Right atrium auricular region (tissue), 2 donors: Measurements from ENCODE around the gene SFXN2. TPM values are rescaled to one million over a fixed set of nuclear protein-coding genes. Genes with fewer than 3 reads are reported as not detected.
A peak's percentile ranks its signal among the peaks of the same experiment; 100 is the strongest.

Source experiments
- DNase-seq: peaks from one replicate; pipeline ENCODE4 v3.0.0-alpha.2; 2019; ENCODE audit warnings: low spot score
- H3K27ac ChIP-seq, 2 donors: fragments of 200-600 bp; sonication (generic); 1 replicate in 1 of 2; 2 replicates in 1 of 2; pipeline ENCODE4 v1.5.1; 2016 to 2019
- H3K27me3 ChIP-seq, 2 donors: fragments of 200-600 bp; sonication (generic); one replicate each; pipeline versions ENCODE4 v1.5.1 to v1.6.0; 2017 to 2019
- H3K36me3 ChIP-seq: fragments of 200-600 bp; sonication (generic); one replicate; pipeline ENCODE4 v1.5.1; 2016
- H3K4me1 ChIP-seq, 2 donors: fragments of 200-600 bp; sonication (generic); one replicate each; pipeline versions ENCODE4 v1.5.1 to v1.6.0; 2017 to 2019
- H3K4me3 ChIP-seq, 2 donors: fragments of 200-600 bp; sonication (generic); 1 replicate in 1 of 2; 2 replicates in 1 of 2; pipeline ENCODE4 v1.5.1; 2017 to 2019; ENCODE audit warnings: mild to moderate bottlenecking in 1 of 2, moderate library complexity in 1 of 2
- H3K9me3 ChIP-seq, 2 donors: fragments of 200-600 bp; sonication (generic); one replicate each; pipeline ENCODE4 v1.5.1; 2019
- CTCF ChIP-seq, 2 donors: fragments of 200-600 bp; sonication (generic); IDR thresholded peaks; one replicate each; pipeline ENCODE4 v1.5.1; 2019; ENCODE audit warnings: antibody characterized with exemption in 2 of 2
- total RNA-seq, 2 donors: library from RNA; depleted of rRNA; stranded (reverse); fragments of >200 nt; gene quantifications; one replicate each; pipeline ENCODE4 v1.1.0, GENCODE V29; 2016

Gene SFXN2
- total RNA-seq, 2 donors from 2014 or later = 0.59 to 2.7 TPM

DNA sequence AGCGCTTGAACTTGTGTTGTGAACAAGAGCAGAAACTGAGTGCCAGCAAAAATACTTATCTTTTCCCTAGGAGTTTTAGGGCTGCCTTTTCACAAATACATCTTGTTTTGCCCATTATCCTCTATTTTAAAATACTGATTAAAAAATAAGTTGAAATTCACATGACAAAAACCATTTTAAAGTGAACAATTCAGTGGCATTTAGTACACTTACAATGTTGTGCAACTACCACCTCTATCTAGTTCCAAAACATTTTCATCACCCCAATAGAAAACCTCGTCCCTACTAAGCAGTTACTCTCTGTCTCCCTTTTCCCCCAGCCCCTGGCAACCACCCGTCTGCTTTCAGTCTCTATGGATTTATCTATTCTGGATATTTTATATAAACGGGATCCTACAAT is 30.7 kb downstream of the SFXN2 start:
- H3K27ac ChIP-seq = peak overlapping the region; percentile 87 to 94
- no peak for DNase-seq

GRCh38 chr10:102752266-102752930 is 38.0 kb downstream of the SFXN2 start:
- Histone ChIP-seq H3K9me3 (no peaks in the 10 kb centered on the region), H3K4me3 (no peak overlapping the region), H3K27ac (peak overlapping the region; percentile 78 to 88), H3K4me1 (peaks cover 0 to 31% of the 10 kb centered on the region in 2 donors), H3K36me3 (no peaks in the 10 kb centered on the region), H3K27me3 (no peaks in the 10 kb centered on the region)
- peak; percentile 85 for DNase-seq
- TF ChIP-seq CTCF (IDR thresholded peaks at IDR 0.05) = no peak

More for the DNA sequence above, 30.7 kb downstream of the SFXN2 start:
- Histone ChIP-seq H3K27me3 (no peaks in the 10 kb centered on the region), H3K4me3 (peak overlapping the region; percentile 98), H3K36me3 (no peaks in the 10 kb centered on the region), H3K9me3 (no peaks in the 10 kb centered on the region), H3K4me1 (peaks cover 0 to 30% of the 10 kb centered on the region in 2 donors)
- no peak for TF ChIP-seq CTCF (IDR thresholded peaks at IDR 0.05)

DNA sequence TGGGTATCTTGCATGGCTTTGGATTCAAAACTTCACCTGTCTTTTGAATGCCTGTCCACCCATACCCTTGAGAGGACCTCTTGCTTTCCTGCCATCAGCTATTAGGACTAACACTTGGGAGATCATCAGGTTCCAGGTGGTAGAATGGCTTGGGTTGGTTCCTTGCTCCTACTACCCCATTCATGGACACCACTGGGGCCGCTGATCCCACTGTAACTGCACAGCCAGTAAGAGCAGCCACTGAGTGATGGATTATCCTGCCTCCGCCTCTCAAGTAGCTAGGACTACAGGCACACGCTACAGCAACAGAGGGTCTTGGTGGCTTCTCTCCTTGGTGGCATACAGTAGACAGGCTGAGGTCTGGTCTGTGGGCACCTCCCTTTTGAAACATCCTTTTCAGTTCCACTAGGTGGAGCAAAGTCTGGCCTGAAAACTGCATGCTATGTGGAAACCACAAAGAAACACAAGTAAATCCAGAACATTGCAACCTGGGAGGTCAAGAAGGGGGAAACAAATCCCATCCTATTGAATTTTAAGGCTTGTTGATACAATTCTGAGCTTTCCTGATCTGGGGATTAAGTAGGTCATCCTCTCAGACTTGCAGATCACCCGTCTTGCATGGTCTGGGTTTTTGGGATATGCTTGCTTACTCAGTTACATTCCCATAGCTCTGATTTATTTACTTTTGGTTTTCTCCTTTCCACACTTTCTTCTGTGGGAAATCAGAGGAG is 38.7 kb downstream of the SFXN2 start:
- no peak overlapping the region for H3K4me3 ChIP-seq
- H3K27me3 ChIP-seq = no peaks in the 10 kb centered on the region
- no peaks in the 10 kb centered on the region for H3K36me3 ChIP-seq
- no peaks in the 10 kb centered on the region for H3K9me3 ChIP-seq
- peak overlapping the region; percentile 78 to 88 for H3K27ac ChIP-seq
- peak; percentile 63 for DNase-seq
- peak; percentile 27 to 74 for TF ChIP-seq CTCF (IDR thresholded peaks at IDR 0.05)
- H3K4me1 ChIP-seq = peaks cover 0 to 33% of the 10 kb centered on the region in 2 donors

GRCh38 chr10:102753718-102754117 is 39.3 kb downstream of the SFXN2 start:
- H3K27me3 ChIP-seq = no peaks in the 10 kb centered on the region
- peak overlapping the region; percentile 78 to 88 for H3K27ac ChIP-seq
- no peak overlapping the region for H3K4me3 ChIP-seq
- no peak for TF ChIP-seq CTCF (IDR thresholded peaks at IDR 0.05)
- no peaks in the 10 kb centered on the region for H3K9me3 ChIP-seq
- peaks cover 0 to 40% of the 10 kb centered on the region in 2 donors for H3K4me1 ChIP-seq
- DNase-seq = no peak
- H3K36me3 ChIP-seq = no peaks in the 10 kb centered on the region

- Histone ChIP-seq H3K4me1 (peaks cover 0 to 46% of the 10 kb centered on the region in 2 donors), H3K9me3 (no peaks in the 10 kb centered on the region), H3K36me3 (no peaks in the 10 kb centered on the region), H3K4me3 (no peak overlapping the region), H3K27ac (peak overlapping the region in 1 of 2 donors; percentile 0), H3K27me3 (no peaks in the 10 kb centered on the region)
- DNase-seq = no peak
- no peak for TF ChIP-seq CTCF (IDR thresholded peaks at IDR 0.05)
These were observed 42.9 kb downstream of the SFXN2 start for GRCh38 chr10:102757323-102757722.
